HepG2 (cell line): ENCODE measurements around the gene TMEM196. TPM values are rescaled to one million over a fixed set of nuclear protein-coding genes. Genes with fewer than 3 reads are reported as not detected.

Experiments used
- ATAC-seq: fragments of 200-7000 bp; cut with Tn5 transposase; 3 replicates; pipeline ENCODE4 v1.9.1; 2020; ENCODE audit warnings: mild to moderate bottlenecking, moderate library complexity
- BruUV-seq: library from RNA; stranded (reverse); fragments of 400-500 nt; replicated peaks from 2 replicates; lab custom pipeline; 2021; lab: Mats Ljungman, UMichigan
- CTCF ChIA-PET: fragments of 300-600 bp; formaldehyde crosslinking; extraction: SDS; loops from one replicate; lab custom pipeline; 2021; ENCODE audit warnings: low total read pairs, inconsistent platforms, low intra/inter-chr PET ratio; lab: Yijun Ruan, JAX
- POLR2A ChIA-PET: fragments of 350-600 bp; sonication (Branson Sonifier 250); formaldehyde crosslinking; loops from one replicate; lab custom pipeline; 2020; ENCODE audit warnings: antibody characterized with exemption, inconsistent platforms; lab: Yijun Ruan, JAX
- DNase-seq: peaks from one replicate; pipeline ENCODE4 v3.0.0-alpha.2; 2015; ENCODE audit warnings: low spot score
- FAIRE-seq: peaks from 3 replicates; lab custom pipeline; 2011; peaks lifted over from hg19 to GRCh38; lab: Jason Lieb, UNC
- H2AFZ ChIP-seq: one replicate; pipeline ENCODE4 v1.6.1; 2011; ENCODE audit warnings: low read length, inconsistent platforms
- H3K27ac ChIP-seq: fragments of 300-600 bp; 3 replicates; pipeline ENCODE4 v1.8.0; 2011; ENCODE audit warnings: mixed run types, mild to moderate bottlenecking, mixed read lengths, low read length, inconsistent platforms; ENCODE audit not compliant: insufficient read depth; ENCODE audit errors: extremely low read length
- H3K27me3 ChIP-seq, 2 experiments: fragments of 200-600 bp in 1 of 2; 2 replicates in 1 of 2; 3 replicates in 1 of 2; pipeline versions ENCODE4 v1.6.0 to v1.8.0; 2011; ENCODE audit warnings: low read length in 2 of 2, mild to moderate bottlenecking in 2 of 2, moderate library complexity in 2 of 2, inconsistent platforms in 1 of 2; ENCODE audit not compliant: insufficient read depth in 2 of 2, control insufficient read depth in 1 of 2
- H3K36me3 ChIP-seq, 2 experiments: fragments of 200-600 bp in 1 of 2; replicated peaks in 1 of 2; 2 replicates in 1 of 2; 3 replicates in 1 of 2; pipeline versions ENCODE4 v1.5.1 to v1.8.0; 2011; ENCODE audit warnings: low read length in 2 of 2, inconsistent platforms in 1 of 2; ENCODE audit not compliant: insufficient read depth in 2 of 2, control insufficient read depth in 1 of 2
- H3K4me1 ChIP-seq: 2 replicates; pipeline ENCODE4 v1.5.1; 2012; ENCODE audit warnings: low read length, inconsistent platforms; ENCODE audit not compliant: insufficient read depth
- H3K4me2 ChIP-seq: 2 replicates; pipeline ENCODE4 v1.6.0; 2011; ENCODE audit warnings: low read depth, low read length, inconsistent platforms
- H3K4me3 ChIP-seq, 3 experiments: fragments of 200-600 bp in 1 of 3; sonication (generic), shearing (Covaris generic) in 1 of 3; replicated peaks in 1 of 3; 2 replicates each; pipeline ENCODE4 v1.5.1; 2011 to 2016; ENCODE audit warnings: low read length in 3 of 3, inconsistent platforms in 2 of 3, low read depth in 2 of 3, mild to moderate bottlenecking in 2 of 3, control low read depth in 1 of 3, mixed read lengths in 1 of 3; ENCODE audit not compliant: insufficient read depth in 1 of 3
- H3K79me2 ChIP-seq: one replicate; pipeline ENCODE4 v1.6.1; 2011; ENCODE audit warnings: low read length, inconsistent platforms; ENCODE audit not compliant: insufficient read depth
- H3K9ac ChIP-seq: 2 replicates; pipeline ENCODE4 v1.6.0; 2011; ENCODE audit warnings: mild to moderate bottlenecking, low read depth, low read length, inconsistent platforms; ENCODE audit not compliant: insufficient read depth
- H3K9me3 ChIP-seq: 2 replicates; pipeline ENCODE4 v1.5.1; 2012; ENCODE audit warnings: mild to moderate bottlenecking, low read length
- H4K20me1 ChIP-seq: 2 replicates; pipeline ENCODE4 v1.6.0; 2011; ENCODE audit warnings: inconsistent platforms, mild to moderate bottlenecking, low read length, moderate library complexity; ENCODE audit not compliant: insufficient read depth
- CEBPG ChIP-seq: IDR thresholded peaks from 2 replicates; pipeline ENCODE4 v1.6.1; 2016
- NR3C1 ChIP-seq: sonication (generic); formaldehyde crosslinking; IDR thresholded peaks from 2 replicates; pipeline ENCODE4 v1.4.0; 2020; ENCODE audit warnings: missing genetic modification reagents
- SSRP1 ChIP-seq: IDR thresholded peaks from 2 replicates; pipeline ENCODE4 v1.6.1; 2016; ENCODE audit warnings: control low read depth
- ZBTB7B ChIP-seq: sonication (generic); formaldehyde crosslinking; IDR thresholded peaks from 2 replicates; pipeline ENCODE4 v1.4.0; 2020; ENCODE audit warnings: missing genetic modification reagents
- ZNF777 ChIP-seq: sonication (generic); formaldehyde crosslinking; IDR thresholded peaks from 2 replicates; pipeline ENCODE4 v1.4.0; 2020; ENCODE audit warnings: missing genetic modification reagents
- WGBS: methylation state at CpG from one replicate; pipeline ENCODE4 v1.1.6; 2017; ENCODE audit warnings: low lambda C conversion rate; 5-methylcytosine and 5-hydroxymethylcytosine counted together
- in situ Hi-C: cut with HindIII; loops from 2 replicates; pipeline ENCODE4 v1.10.0; 2017; ENCODE audit warnings: low pct_unique_long_range_greater_than_20kb; ENCODE audit not compliant: extremely low pct_ligation_motif_present
- intact Hi-C: fragments of 100-400 bp; cut with micrococcal nuclease; formaldehyde crosslinking; loops from one replicate; pipeline ENCODE4 v1.10.0; 2022; ENCODE audit not compliant: unreplicated experiment
- polyA plus RNA-seq, 8 experiments: library from polyadenylated mRNA; depleted of rRNA in 3 of 8; stranded (reverse) in 7 of 8; unstranded in 1 of 8; fragments of >200 nt; fragmentation: Illumina TruSeq in 4 of 8; extraction: Trizol in 4 of 8; gene quantifications; 2 replicates each; pipeline versions ENCODE4 v1.2.1 to v1.2.3, GENCODE V29; 2011 to 2016; ENCODE audit warnings: low read depth in 4 of 8, missing spikeins in 1 of 8, mixed read lengths in 1 of 8; ENCODE audit not compliant: insufficient read depth in 1 of 8
- total RNA-seq, 5 experiments: library from RNA; depleted of rRNA; stranded (reverse); fragments of >200 nt; fragmentation: Illumina TruSeq; extraction: Trizol; gene quantifications; 2 replicates each; pipeline ENCODE4 v1.2.3, GENCODE V29; 2016; ENCODE audit warnings: low read depth in 1 of 5
- TF ChIP-seq, protein P1 (sequence below): sonication (generic); formaldehyde crosslinking; conservative IDR thresholded peaks from 2 replicates; pipeline ENCODE4 v1.4.0; 2020; ENCODE audit warnings: missing genetic modification reagents
- TF ChIP-seq, protein P2 (sequence below): IDR thresholded peaks from 2 replicates; pipeline ENCODE4 v1.6.1; 2012; ENCODE audit warnings: inconsistent platforms
- TF ChIP-seq, protein P3 (sequence below): sonication (generic); formaldehyde crosslinking; IDR thresholded peaks from 2 replicates; pipeline ENCODE4 v1.8.0; 2023; ENCODE audit warnings: mild to moderate bottlenecking, missing genetic modification reagents

The TMEM196 gene
- total and polyA plus RNA-seq, 2 of the 13 experiments (the other 11 are each of a cell fraction or from before 2014, with no cell fraction given), result not detected

DNA sequence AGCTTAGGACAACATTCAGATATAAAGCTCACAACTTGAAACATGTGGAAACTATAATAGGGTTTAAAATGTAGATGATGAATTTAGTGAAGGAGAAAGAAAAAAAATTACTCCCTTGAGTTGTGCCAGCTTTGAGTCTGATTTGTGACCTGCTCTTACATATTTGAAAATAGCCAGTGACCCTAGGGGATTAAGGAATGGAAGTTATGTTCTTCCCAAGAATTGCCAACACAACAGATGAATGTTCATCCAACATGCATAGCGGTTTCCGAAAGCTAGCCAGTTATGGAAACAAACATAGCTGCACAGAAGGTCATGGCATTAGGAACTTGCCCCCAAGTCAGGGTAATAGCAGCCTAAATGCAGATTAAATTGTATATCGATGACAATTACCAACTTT is 10.8 kb downstream of the TMEM196 start:
- Histone ChIP-seq H2AFZ (no peak overlapping the region), H3K9ac (no peak overlapping the region), H3K4me1 (no peaks in the 10 kb centered on the region), H3K4me2 (no peak overlapping the region), H3K4me3 (no peak overlapping the region), H3K79me2 (no peaks in the 10 kb centered on the region), H3K27ac (no peak overlapping the region), H3K9me3 (no peaks in the 10 kb centered on the region), H3K27me3 (no peaks in the 10 kb centered on the region), H3K36me3 (no peaks in the 10 kb centered on the region), H4K20me1 (no peaks in the 10 kb centered on the region)
- 0% methylated on average over 3 of the region's 3 CpGs for WGBS
- intact Hi-C loops, result no loop called here
- in situ Hi-C loops, result loop anchor here (25.0 kb wide), 1 partner anchor 550 kb away; no protein-coding TSS in a partner anchor
- DNase-seq (no peak), ATAC-seq (no peak), FAIRE-seq (no peak)
- ChIA-PET POLR2A (no interaction called here), CTCF (no interaction called here)
- TF ChIP-seq CEBPG (CRISPR knock-in tag) (no peak), ZNF777 (CRISPR knock-in tag) (no peak), ZBTB7B (CRISPR knock-in tag) (no peak), NR3C1 (no peak), SSRP1 (CRISPR knock-in tag) (no peak)
- TF ChIP-seq, protein P1, sequence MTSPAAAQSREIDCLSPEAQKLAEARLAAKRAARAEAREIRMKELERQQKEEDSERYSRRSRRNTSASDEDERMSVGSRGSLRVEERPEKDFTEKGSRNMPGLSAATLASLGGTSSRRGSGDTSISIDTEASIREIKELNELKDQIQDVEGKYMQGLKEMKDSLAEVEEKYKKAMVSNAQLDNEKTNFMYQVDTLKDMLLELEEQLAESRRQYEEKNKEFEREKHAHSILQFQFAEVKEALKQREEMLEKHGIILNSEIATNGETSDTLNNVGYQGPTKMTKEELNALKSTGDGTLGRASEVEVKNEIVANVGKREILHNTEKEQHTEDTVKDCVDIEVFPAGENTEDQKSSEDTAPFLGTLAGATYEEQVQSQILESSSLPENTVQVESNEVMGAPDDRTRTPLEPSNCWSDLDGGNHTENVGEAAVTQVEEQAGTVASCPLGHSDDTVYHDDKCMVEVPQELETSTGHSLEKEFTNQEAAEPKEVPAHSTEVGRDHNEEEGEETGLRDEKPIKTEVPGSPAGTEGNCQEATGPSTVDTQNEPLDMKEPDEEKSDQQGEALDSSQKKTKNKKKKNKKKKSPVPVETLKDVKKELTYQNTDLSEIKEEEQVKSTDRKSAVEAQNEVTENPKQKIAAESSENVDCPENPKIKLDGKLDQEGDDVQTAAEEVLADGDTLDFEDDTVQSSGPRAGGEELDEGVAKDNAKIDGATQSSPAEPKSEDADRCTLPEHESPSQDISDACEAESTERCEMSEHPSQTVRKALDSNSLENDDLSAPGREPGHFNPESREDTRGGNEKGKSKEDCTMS (CRISPR knock-in tag), result no peak
- TF ChIP-seq, protein P2, sequence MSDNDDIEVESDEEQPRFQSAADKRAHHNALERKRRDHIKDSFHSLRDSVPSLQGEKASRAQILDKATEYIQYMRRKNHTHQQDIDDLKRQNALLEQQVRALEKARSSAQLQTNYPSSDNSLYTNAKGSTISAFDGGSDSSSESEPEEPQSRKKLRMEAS, result no peak
- TF ChIP-seq, protein P3, sequence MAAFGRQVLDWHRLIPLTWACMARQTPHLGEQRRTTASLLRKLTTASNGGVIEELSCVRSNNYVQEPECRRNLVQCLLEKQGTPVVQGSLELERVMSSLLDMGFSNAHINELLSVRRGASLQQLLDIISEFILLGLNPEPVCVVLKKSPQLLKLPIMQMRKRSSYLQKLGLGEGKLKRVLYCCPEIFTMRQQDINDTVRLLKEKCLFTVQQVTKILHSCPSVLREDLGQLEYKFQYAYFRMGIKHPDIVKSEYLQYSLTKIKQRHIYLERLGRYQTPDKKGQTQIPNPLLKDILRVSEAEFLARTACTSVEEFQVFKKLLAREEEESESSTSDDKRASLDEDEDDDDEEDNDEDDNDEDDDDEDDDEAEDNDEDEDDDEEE (CRISPR knock-in tag), result no peak
- no TSS peak for BruUV-seq
